Motor neuron (in vitro differentiated cells): Measurements from ENCODE around the gene DPAGT1. TPM values are rescaled to one million over a fixed set of nuclear protein-coding genes. Genes with fewer than 3 reads are reported as not detected.

ENCODE experiments used
- ATAC-seq, 8 experiments: fragments of 200-7000 bp; cut with Tn5 transposase; replicated peaks in 6 of 8; 2 replicates each; pipeline ENCODE4 v1.8.0; 2021; ENCODE audit warnings: mild to moderate bottlenecking in 8 of 8, moderate library complexity in 8 of 8
- H3K27ac ChIP-seq, 2 donors: fragments of 250-450 bp; sonication (Bioruptor Pico); 2 replicates each; pipeline ENCODE4 v1.9.0; 2021; ENCODE audit warnings: antibody characterized with exemption in 2 of 2, mild to moderate bottlenecking in 2 of 2, moderate library complexity in 1 of 2
- H3K4me1 ChIP-seq, 2 donors: fragments of 250-450 bp; sonication (Bioruptor Pico); replicated peaks in 1 of 2; 2 replicates each; pipeline ENCODE4 v1.6.1; 2021; ENCODE audit warnings: antibody characterized with exemption in 2 of 2, mild to moderate bottlenecking in 2 of 2, moderate library complexity in 1 of 2
- H3K4me3 ChIP-seq, 5 donors: fragments of 250-450 bp; sonication (Bioruptor Pico); 2 replicates each; pipeline ENCODE4 v1.9.0; 2021; ENCODE audit warnings: antibody characterized with exemption in 5 of 5, mild to moderate bottlenecking in 5 of 5, moderate library complexity in 4 of 5
- WGBS, 10 experiments: fragments of 450-650 bp; shearing (Covaris generic); methylation state at CpG; one replicate each; pipeline ENCODE4 v1.0.0; 2022; 5-methylcytosine and 5-hydroxymethylcytosine counted together
- in situ Hi-C, 9 experiments: fragments of 400-800 bp; cut with MboI; loops; one replicate each; pipeline ENCODE4 v1.15.0; 2021; ENCODE audit warnings: low sequenced_read_pairs in 9 of 9, low pct_unique_long_range_greater_than_20kb in 2 of 9; ENCODE audit not compliant: unreplicated experiment in 9 of 9
- total RNA-seq, 8 experiments: library from RNA; unstranded; fragments of 300-600 nt; gene quantifications; 2 replicates each; pipeline versions ENCODE4 v1.2.3 to v1.2.4, GENCODE V29; 2022

DPAGT1 gene
- total RNA-seq, 8 experiments from 2014 or later = 22.1 to 58.9 (median 36.5) TPM

DNA sequence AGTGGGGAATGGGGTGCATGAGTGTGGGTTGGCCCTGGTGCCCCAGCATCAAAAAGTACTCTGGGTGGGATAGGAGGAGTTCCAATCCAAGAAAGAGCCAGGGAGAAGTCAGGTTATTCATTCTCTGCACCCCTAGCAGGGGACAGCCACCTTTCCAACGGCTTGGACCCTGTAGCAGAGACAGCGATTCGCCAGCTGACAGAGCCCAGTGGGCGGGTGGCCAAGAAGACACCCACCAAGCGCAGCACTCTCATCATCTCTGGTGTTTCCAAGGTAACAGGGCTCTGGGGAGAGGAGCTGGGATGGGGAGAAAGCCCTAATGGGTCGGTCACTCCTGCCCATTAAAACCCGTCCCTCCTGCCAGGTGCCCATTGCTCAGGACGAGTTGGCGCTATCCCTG, 12.1 kb upstream of the DPAGT1 start:
- ATAC-seq = no peak
- Histone ChIP-seq H3K4me1 (peaks cover 6 to 7% of the 10 kb centered on the region in 2 donors), H3K4me3 (no peak overlapping the region), H3K27ac (no peak overlapping the region)
- in situ Hi-C loops = loop anchor here in 1 of 9 experiments (25.0 kb wide), 1 partner anchor 224 kb away; the partner anchor contains the start of genes C1QTNF5, MFRP and RNF26
- 84 to 100% (median 100%) methylated on average over 1 to 6 of the region's 9 CpGs; no CpG with 5 or more reads in 7 of the 10 experiments for WGBS, 10 experiments

DNA sequence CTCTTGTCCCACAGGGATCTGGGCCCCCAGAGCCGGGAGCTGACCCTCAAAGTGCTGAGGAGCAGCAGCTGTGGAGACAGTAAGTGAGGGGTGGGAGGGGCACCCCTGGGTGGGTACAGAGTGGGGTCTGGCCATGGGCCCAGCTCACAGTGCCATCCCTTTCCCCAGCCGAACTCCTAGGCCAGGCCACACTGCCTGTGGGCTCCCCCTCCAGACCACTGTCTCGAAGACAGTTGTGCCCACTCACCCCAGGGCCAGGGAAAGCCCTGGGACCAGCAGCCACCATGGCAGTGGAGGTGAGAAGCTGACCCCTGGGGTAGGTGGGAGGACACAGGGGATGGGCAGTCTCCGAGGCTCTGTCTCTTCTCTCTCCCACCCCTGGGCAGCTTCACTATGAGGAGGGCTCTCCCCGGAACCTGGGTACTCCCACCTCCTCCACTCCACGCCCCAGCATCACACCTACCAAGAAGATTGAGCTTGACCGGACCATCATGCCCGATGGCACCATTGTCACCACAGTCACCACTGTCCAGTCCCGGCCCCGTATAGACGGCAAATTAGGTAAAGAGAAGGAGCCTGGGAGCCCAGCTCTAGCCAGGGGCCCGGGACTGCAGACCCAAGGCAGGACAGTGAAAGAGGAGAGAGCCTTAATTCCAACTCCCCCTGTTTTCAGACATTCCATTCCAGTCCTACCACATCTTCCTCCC, 10.8 kb upstream of the DPAGT1 start:
- no peak for ATAC-seq
- WGBS, 10 experiments = 75 to 100% (median 90%) methylated on average over 1 to 4 of the region's 12 CpGs; no CpG with 5 or more reads in 3 of the 10 experiments

GRCh38 chr11:119111361-119111925, 9.8 kb upstream of the DPAGT1 start:
- Histone ChIP-seq H3K4me1 (peaks cover 18 to 19% of the 10 kb centered on the region in 2 donors), H3K27ac (no peak overlapping the region), H3K4me3 (no peak overlapping the region)
- ATAC-seq = no peak
- WGBS, 10 experiments = 69 to 100% (median 90%) methylated on average over 1 to 7 of the region's 11 CpGs; no CpG with 5 or more reads in 1 of the 10 experiments
- in situ Hi-C loops = loop anchor here in 1 of 9 experiments (25.0 kb wide), 1 partner anchor 226 kb away; the partner anchor contains the start of genes C1QTNF5, MFRP and RNF26

More for the DNA sequence above, 10.8 kb upstream of the DPAGT1 start:
- no peak overlapping the region for H3K4me3 ChIP-seq
- peaks cover 14% of the 10 kb centered on the region in 2 donors for H3K4me1 ChIP-seq
- H3K27ac ChIP-seq = no peak overlapping the region
- in situ Hi-C loops = loop anchor here in 1 of 9 experiments (25.0 kb wide), 1 partner anchor 225 kb away; the partner anchor contains the start of genes C1QTNF5, MFRP and RNF26

DNA sequence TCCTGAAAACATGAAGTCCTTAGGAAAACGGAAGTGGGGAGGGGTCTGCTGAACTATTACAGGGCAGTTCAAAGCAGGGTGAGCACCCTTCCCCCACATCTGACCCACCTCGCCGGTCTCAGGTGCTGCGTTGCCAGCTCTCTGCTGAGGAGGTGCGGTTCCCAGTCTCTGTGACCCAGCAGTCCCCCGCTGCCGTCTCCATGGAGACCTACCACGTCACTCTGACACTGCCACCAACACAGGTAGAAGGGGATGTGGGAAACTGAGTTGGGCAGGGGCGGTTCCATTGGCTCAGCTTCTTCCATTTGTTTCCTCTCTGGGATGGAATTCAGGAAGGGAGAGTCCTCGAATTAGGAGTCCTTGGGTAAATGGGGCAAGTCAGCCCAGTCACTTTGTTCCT, 8.8 kb upstream of the DPAGT1 start:
- in situ Hi-C loops = loop anchor here in 1 of 9 experiments (25.0 kb wide), 1 partner anchor 227 kb away; the partner anchor contains the start of genes C1QTNF5, MFRP and RNF26
- Histone ChIP-seq H3K4me3 (no peak overlapping the region), H3K27ac (no peak overlapping the region)

GRCh38 chr11:119109843-119110242, 8.2 kb upstream of the DPAGT1 start:
- no peak overlapping the region for H3K4me3 ChIP-seq
- WGBS, 10 experiments = 80 to 100% (median 100%) methylated on average over 1 of the region's 3 CpGs; no CpG with 5 or more reads in 6 of the 10 experiments
- H3K27ac ChIP-seq = no peak overlapping the region
- H3K4me1 ChIP-seq = peaks cover 23 to 25% of the 10 kb centered on the region in 2 donors
- no peak for ATAC-seq
- in situ Hi-C loops = loop anchor here in 2 of 9 experiments (10.0 to 25.0 kb wide), 2 partner anchors 225 to 227 kb away; partner anchors contain the start of genes RNF26 (in 2 of the 2), C1QTNF5 (in 1 of the 2) and MFRP (in 1 of the 2)

More for the DNA sequence above, 8.8 kb upstream of the DPAGT1 start:
- no peak for ATAC-seq
- WGBS, 10 experiments = 50 to 100% (median 84%) methylated on average over 1 to 9 of the region's 10 CpGs; no CpG with 5 or more reads in 3 of the 10 experiments
- peaks cover 23% of the 10 kb centered on the region in 2 donors for H3K4me1 ChIP-seq

- in situ Hi-C loops = loop anchor here in 2 of 9 experiments (10.0 to 25.0 kb wide), 2 partner anchors 226 to 228 kb away; partner anchors contain the start of genes RNF26 (in 2 of the 2), C1QTNF5 (in 1 of the 2) and MFRP (in 1 of the 2)
- no peak for ATAC-seq
- Histone ChIP-seq H3K27ac (no peak overlapping the region), H3K4me3 (peak overlapping the region in 4 of 5 donors; percentile 5 to 93 (median 76)), H3K4me1 (peaks cover 32 to 35% of the 10 kb centered on the region in 2 donors)
- 67 to 100% (median 100%) methylated on average over 1 to 2 of the region's 2 CpGs; no CpG with 5 or more reads in 5 of the 10 experiments for WGBS, 10 experiments
Measured at GRCh38 chr11:119108857-119109221, 7.2 kb upstream of the DPAGT1 start.

DNA sequence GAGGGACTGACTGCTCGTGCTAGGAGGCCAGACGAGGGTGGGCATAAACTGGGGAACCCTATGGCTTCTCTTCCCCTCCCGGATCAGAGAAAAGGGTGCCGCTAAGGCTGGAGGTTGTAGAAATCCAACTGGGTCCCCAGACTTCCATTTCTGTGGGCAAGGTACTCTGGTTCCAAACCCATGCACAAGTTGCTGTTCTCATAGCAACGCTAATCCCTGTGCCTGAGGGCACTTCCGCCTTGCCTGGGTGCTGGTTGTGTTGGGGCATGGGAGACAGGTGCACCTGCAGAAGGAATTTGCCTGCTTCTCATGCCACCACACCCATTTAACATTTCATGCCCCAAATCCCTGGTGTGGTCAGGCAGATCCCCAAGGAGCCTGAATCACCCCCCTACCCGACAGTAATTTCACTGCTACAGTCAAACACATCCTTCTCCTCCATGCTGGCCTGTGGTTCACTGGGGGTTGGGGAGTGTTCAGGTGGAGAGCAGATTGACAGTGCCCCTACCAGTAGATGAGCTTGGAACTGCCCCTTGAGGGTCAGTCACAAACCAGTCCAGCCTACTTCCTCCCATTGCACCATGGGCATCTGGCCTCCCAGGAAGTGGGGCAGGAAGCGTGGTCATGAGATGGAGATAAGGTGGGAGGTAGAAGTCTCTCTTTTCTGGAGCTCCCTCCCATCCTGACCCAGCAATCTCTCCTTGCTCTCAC, 6.6 kb upstream of the DPAGT1 start:
- 0 to 92% (median 0%) methylated on average over 1 to 2 of the region's 8 CpGs; no CpG with 5 or more reads in 7 of the 10 experiments for WGBS, 10 experiments
- in situ Hi-C loops = loop anchor here in 2 of 9 experiments (10.0 to 25.0 kb wide), 2 partner anchors 226 to 229 kb away; partner anchors contain the start of genes RNF26 (in 2 of the 2), C1QTNF5 (in 1 of the 2) and MFRP (in 1 of the 2)
- H3K4me1 ChIP-seq = peaks cover 37 to 40% of the 10 kb centered on the region in 2 donors
- ATAC-seq = peak in 3 of 8 experiments; percentile 3 to 40 (median 5)
- no peak overlapping the region for H3K27ac ChIP-seq
- H3K4me3 ChIP-seq = peak overlapping the region; percentile 60 to 93 (median 79)

GRCh38 chr11:119107538-119108145, 6.0 kb upstream of the DPAGT1 start:
- H3K4me1 ChIP-seq = peaks cover 43 to 47% of the 10 kb centered on the region in 2 donors
- peak in 3 of 8 experiments; percentile 23 to 34 (median 31) for ATAC-seq
- in situ Hi-C loops = loop anchor here in 2 of 9 experiments (10.0 to 25.0 kb wide), 2 partner anchors 227 to 230 kb away; partner anchors contain the start of genes RNF26 (in 2 of the 2), C1QTNF5 (in 1 of the 2) and MFRP (in 1 of the 2)
- 0% methylated on average over 2 of the region's 65 CpGs; no CpG with 5 or more reads in 8 of the 10 experiments for WGBS, 10 experiments
- peak overlapping the region; percentile 6 to 11 for H3K27ac ChIP-seq
- peak overlapping the region; percentile 60 to 93 (median 79) for H3K4me3 ChIP-seq

DNA sequence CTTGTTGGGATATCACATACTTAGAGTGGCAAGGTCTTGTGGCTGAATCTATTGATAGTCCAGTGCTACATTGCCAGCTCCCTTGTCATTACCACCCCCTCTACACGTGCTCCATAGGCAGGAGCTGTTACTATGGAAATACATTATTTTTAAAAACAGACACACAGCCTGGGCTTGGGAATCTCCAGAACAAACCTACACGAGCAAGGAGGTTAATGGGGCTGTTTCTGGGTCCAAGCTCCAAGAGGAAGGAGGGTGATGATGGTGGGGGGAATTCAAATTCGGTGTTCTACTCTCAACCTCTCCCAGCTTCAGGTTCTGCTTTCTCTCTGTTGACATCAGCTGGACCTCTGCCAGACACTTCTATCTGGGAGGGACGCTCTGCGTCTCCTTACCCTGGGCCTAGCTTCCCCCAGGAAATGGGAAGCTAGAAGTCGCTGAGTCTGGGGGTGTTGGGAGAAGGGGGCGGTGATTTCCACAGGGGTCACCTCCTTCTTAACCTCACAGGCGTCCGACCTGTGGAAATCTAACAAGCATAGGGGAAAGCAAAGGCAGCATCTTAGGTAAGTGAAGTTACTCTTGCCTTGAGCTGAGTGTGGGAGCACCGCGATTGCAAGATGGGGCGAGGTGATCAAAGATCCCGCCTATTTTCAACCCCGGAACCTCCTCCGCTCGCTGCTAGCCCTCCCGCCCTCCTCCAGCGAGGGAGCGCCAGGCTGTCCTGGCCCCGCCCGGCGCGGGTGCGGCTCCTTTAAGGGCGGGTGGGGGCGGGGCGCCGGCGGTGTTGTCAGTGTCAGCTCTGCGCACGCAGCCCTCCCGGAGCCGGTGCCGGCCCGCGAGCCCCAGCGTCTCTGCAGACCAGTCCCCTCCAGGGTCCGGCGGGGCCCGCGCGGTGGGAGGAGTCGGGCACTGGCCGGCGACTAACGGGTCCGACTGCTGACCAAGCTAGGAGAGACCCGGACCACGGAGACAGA, 5.2 kb upstream of the DPAGT1 start, which contains the start of gene C2CD2L:
Gene C2CD2L, plus strand, starts transcription at position 781 of the 974 bp plus-strand sequence. CDS start 398 bp downstream, outside the sequence.
- peak within 1 kb of the TSS; percentile 9 to 13 for H3K27ac ChIP-seq
- peak within 1 kb of the TSS; percentile 60 to 93 (median 79) for H3K4me3 ChIP-seq
- in situ Hi-C loops = loop anchor here in 2 of 9 experiments (10.0 to 25.0 kb wide), 2 partner anchors 228 to 230 kb away; partner anchors contain the start of genes RNF26 (in 2 of the 2), C1QTNF5 (in 1 of the 2) and MFRP (in 1 of the 2)
- H3K4me1 ChIP-seq = peaks cover 43 to 47% of the 10 kb centered on the region in 2 donors
- ATAC-seq = peak; percentile 70 to 78 (median 76)
- 0 to 33% (median 8%) methylated on average over 1 to 6 of the region's 49 CpGs; no CpG with 5 or more reads in 3 of the 10 experiments for WGBS, 10 experiments

GRCh38 chr11:119103793-119104192, 2.1 kb upstream of the DPAGT1 start:
- Histone ChIP-seq H3K4me3 (no peak overlapping the region), H3K4me1 (peaks cover 47 to 53% of the 10 kb centered on the region in 2 donors), H3K27ac (peak overlapping the region; percentile 99)
- ATAC-seq = no peak
- WGBS, 10 experiments = 7 to 83% (median 41%) methylated on average over 1 to 4 of the region's 4 CpGs; no CpG with 5 or more reads in 3 of the 10 experiments
- in situ Hi-C loops = loop anchor here in 2 of 9 experiments (10.0 to 25.0 kb wide), 2 partner anchors 231 to 234 kb away; partner anchors contain the start of genes RNF26 (in 2 of the 2), C1QTNF5 (in 1 of the 2) and MFRP (in 1 of the 2)
